Endothelial cell of umbilical vein (primary cell): ENCODE measurements around the gene SIRT3. TPM values are rescaled to one million over a fixed set of nuclear protein-coding genes. Genes with fewer than 3 reads are reported as not detected.

Experiments used
- BruUV-seq: library from RNA; stranded (reverse); fragments of 400-500 nt; replicated peaks from 2 replicates; lab custom pipeline; 2021; lab: Mats Ljungman, UMichigan
- CTCF ChIA-PET: fragments of 300-600, 350-600 bp; sonication (Branson Sonifier 250); formaldehyde crosslinking; loops from one replicate; lab custom pipeline; 2021; ENCODE audit warnings: antibody characterized with exemption, inconsistent platforms; lab: Charles Lee
- POLR2A ChIA-PET: fragments of 300-600, 350-600 bp; sonication (Branson Sonifier 250); formaldehyde crosslinking; loops from one replicate; lab custom pipeline; 2021; ENCODE audit warnings: antibody characterized with exemption, inconsistent platforms; lab: Charles Lee
- DNase-seq: peaks from one replicate; pipeline ENCODE4 v3.0.0-alpha.2; 2011; ENCODE audit warnings: low read depth, low spot score
- FAIRE-seq: peaks from 2 replicates; lab custom pipeline; 2011; peaks lifted over from hg19 to GRCh38; lab: Jason Lieb, UNC
- H2AFZ ChIP-seq: 2 replicates; pipeline ENCODE4 v1.6.0; 2012; ENCODE audit warnings: low read depth, low read length, control low read depth, inconsistent platforms
- H3K27ac ChIP-seq: 2 replicates; pipeline ENCODE4 v1.5.1; 2011; ENCODE audit warnings: low read depth, mild to moderate bottlenecking, control low read depth, low read length, moderate library complexity; ENCODE audit not compliant: insufficient read depth
- H3K27me3 ChIP-seq, 2 experiments: 2 replicates each; pipeline versions ENCODE4 v1.6.0 to v1.6.1; 2011; ENCODE audit warnings: low read length in 2 of 2, mixed read lengths in 1 of 2; ENCODE audit not compliant: control insufficient read depth in 2 of 2, insufficient read depth in 2 of 2
- H3K36me3 ChIP-seq, 2 experiments: 2 replicates in 1 of 2; 3 replicates in 1 of 2; pipeline ENCODE4 v1.5.1; 2011; ENCODE audit warnings: low read length in 2 of 2, mild to moderate bottlenecking in 1 of 2, moderate library complexity in 1 of 2; ENCODE audit not compliant: control insufficient read depth in 2 of 2, insufficient read depth in 2 of 2; ENCODE audit errors: extremely low read depth in 1 of 2
- H3K4me1 ChIP-seq: 3 replicates; pipeline ENCODE4 v1.5.1; 2011; ENCODE audit warnings: mild to moderate bottlenecking, low read length; ENCODE audit not compliant: control insufficient read depth, insufficient read depth; ENCODE audit errors: extremely low read depth
- H3K4me2 ChIP-seq: 2 replicates; pipeline ENCODE4 v1.6.1; 2011; ENCODE audit warnings: low read length, control low read depth, mixed read lengths; ENCODE audit not compliant: insufficient read depth
- H3K4me3 ChIP-seq, 3 experiments: fragments of 200-600 bp in 1 of 3; sonication (generic), shearing (Covaris generic) in 1 of 3; replicated peaks in 1 of 3; 2 replicates each; pipeline ENCODE4 v1.5.1; 2011 to 2016; ENCODE audit warnings: control low read depth in 3 of 3, low read length in 3 of 3, mild to moderate bottlenecking in 2 of 3, inconsistent platforms in 1 of 3, low read depth in 1 of 3, moderate library complexity in 1 of 3; ENCODE audit not compliant: insufficient read depth in 1 of 3
- H3K79me2 ChIP-seq: 2 replicates; pipeline ENCODE4 v1.6.0; 2012; ENCODE audit warnings: low read length, inconsistent platforms; ENCODE audit not compliant: control insufficient read depth, insufficient read depth
- H3K9ac ChIP-seq: replicated peaks from 2 replicates; pipeline ENCODE3; 2011; ENCODE audit warnings: low read length, control low read depth; ENCODE audit not compliant: insufficient read depth; ENCODE audit errors: extremely low read depth
- H3K9me1 ChIP-seq: replicated peaks from 3 replicates; pipeline ENCODE4 v1.6.0; 2011; ENCODE audit warnings: mild to moderate bottlenecking, low read length; ENCODE audit not compliant: control insufficient read depth, insufficient read depth; ENCODE audit errors: extremely low read depth
- H3K9me3 ChIP-seq: replicated peaks from 2 replicates; pipeline ENCODE4 v1.5.1; 2012; ENCODE audit warnings: low read length, inconsistent platforms; ENCODE audit not compliant: control insufficient read depth, insufficient read depth
- H4K20me1 ChIP-seq: replicated peaks from 2 replicates; pipeline ENCODE3; 2011; ENCODE audit warnings: mild to moderate bottlenecking, low read length; ENCODE audit not compliant: control insufficient read depth, insufficient read depth; ENCODE audit errors: extremely low read depth
- FOS ChIP-seq: IDR thresholded peaks from 2 replicates; pipeline ENCODE4 v1.6.1; 2011; ENCODE audit warnings: mild to moderate bottlenecking, low read length, moderate library complexity, borderline replicate concordance; ENCODE audit not compliant: insufficient read depth
- JUN ChIP-seq: IDR thresholded peaks from 2 replicates; pipeline ENCODE4 v1.6.1; 2011; ENCODE audit warnings: borderline replicate concordance, low read depth; ENCODE audit not compliant: insufficient read length, insufficient read depth
- MAX ChIP-seq: IDR thresholded peaks from 2 replicates; pipeline ENCODE4 v1.6.1; 2011; ENCODE audit not compliant: insufficient read depth, insufficient read length
- MYC ChIP-seq: IDR thresholded peaks from one replicate; pipeline ENCODE4 v1.6.1; 2011; ENCODE audit warnings: mild to moderate bottlenecking, low read depth, low read length
- POLR2A ChIP-seq: IDR thresholded peaks from 2 replicates; pipeline ENCODE4 v1.6.1; 2012; ENCODE audit warnings: low read depth, mild to moderate bottlenecking, control low read depth, low read length
- POLR2AphosphoS5 ChIP-seq: IDR thresholded peaks from 2 replicates; pipeline ENCODE4 v1.6.1; 2012; ENCODE audit warnings: low read depth, mild to moderate bottlenecking, control low read depth, low read length, moderate library complexity; ENCODE audit not compliant: insufficient read depth
- dilution Hi-C: fragments of 300-500 bp; cut with MboI; formaldehyde crosslinking; loops from one replicate; pipeline ENCODE4 v1.15.0; 2019; ENCODE audit warnings: low sequenced_read_pairs; ENCODE audit not compliant: extremely low pct_ligation_motif_present
- intact Hi-C: fragments of 100-400 bp; cut with micrococcal nuclease; formaldehyde crosslinking; loops from one replicate; pipeline ENCODE4 v1.10.0; 2022
- polyA plus RNA-seq, 4 experiments: library from polyadenylated mRNA; depleted of rRNA in 3 of 4; stranded (reverse) in 3 of 4; unstranded in 1 of 4; fragments of >200 nt; gene quantifications; 2 replicates each; pipeline versions ENCODE4 v1.2.1 to v1.2.3, GENCODE V29; 2011 to 2012; ENCODE audit warnings: missing spikeins in 1 of 4
- total RNA-seq: library from RNA; stranded (reverse); gene quantifications from 2 replicates; pipeline ENCODE4 v1.2.3, GENCODE V29; 2021

Gene SIRT3
- total and polyA plus RNA-seq, 2 donors (not counting 3 experiments of a cell fraction or from before 2014, with no cell fraction given) = 12.0 to 18.3 TPM

GRCh38 chr11:236774-237767 is 929 bp upstream of the SIRT3 start, which contains the start of gene PSMD13:
Gene PSMD13, plus strand, starts transcription at chr11:236976. Its CDS starts 74 bp downstream, at chr11:237050.
- peaks cover 16% of the 10 kb centered on the region for H3K4me1 ChIP-seq
- ChIA-PET POLR2A (interaction anchor here (1.0 kb wide), 1 partner anchor 30 kb away, joined by 4 read pairs; the partner anchor contains the start of genes BET1L and RIC8A), CTCF (interaction anchor here (1.1 to 5.8 kb wide), 4 partner anchors 14 to 68 kb away, joined by 3 to 33 read pairs (median 4); partner anchors contain the start of genes BET1L and RIC8A)
- peak within 1 kb of the TSS; percentile 92 for H3K27ac ChIP-seq
- H3K4me3 ChIP-seq = peak within 1 kb of the TSS; percentile 81 to 100 (median 99)
- H3K79me2 ChIP-seq = peaks cover 47% of the 10 kb centered on the region
- peak within 1 kb of the TSS; percentile 88 for H2AFZ ChIP-seq
- peak; percentile 77 for FAIRE-seq
- TF ChIP-seq POLR2A (peak; percentile 83), FOS (peak; percentile 21), MAX (no peak), JUN (no peak), POLR2AphosphoS5 (peak; percentile 82), MYC (no peak)
- H3K9me3 ChIP-seq = no peaks in the 10 kb centered on the region
- peak; percentile 85 for DNase-seq
- H3K27me3 ChIP-seq = no peaks in the 10 kb centered on the region
- peaks cover 2 to 6% of the 10 kb centered on the region in 2 experiments for H3K36me3 ChIP-seq
- peak within 1 kb of the TSS; percentile 99 for H3K9ac ChIP-seq
- H3K4me2 ChIP-seq = peak within 1 kb of the TSS; percentile 90
- dilution Hi-C loops = no loop called here
- BruUV-seq = TSS peak; percentile 42
- intact Hi-C loops = loop anchor here (1.0 to 5.0 kb wide), 4 partner anchors 30 to 270 kb away; partner anchors contain the start of genes BET1L, IFITM2, RIC8A and RNH1
- H3K9me1 ChIP-seq = no peaks in the 10 kb centered on the region
- no peaks in the 10 kb centered on the region for H4K20me1 ChIP-seq
